Stimulated activated CD8-positive, alpha-beta memory T cell treated with anti-CD3 and anti-CD28 coated beads, Interleukin-15, amount 100 ng/mL, for 24 hours (primary cell): ENCODE data around the gene CES2.
A peak's percentile ranks its signal among the peaks of the same experiment; 100 is the strongest.
"Not testable (repeated sequence)": the region's sequence is repeated elsewhere in the genome, so short reads cannot be mapped to it uniquely, and the experiment has no call there.

Experiments
- DNase-seq: peaks from one replicate; pipeline ENCODE4 v3.0.0-alpha.2; 2020; ENCODE audit warnings: low read depth

The CES2 gene

GRCh38 chr16:66955363-66956153, 20.2 kb downstream of the CES2 start:
- not testable (repeated sequence) for DNase-seq

GRCh38 chr16:66956154-66956457, 20.8 kb downstream of the CES2 start:
- DNase-seq = not testable (repeated sequence)

GRCh38 chr16:66958857-66959703, 23.8 kb downstream of the CES2 start:
- DNase-seq = no peak

- DNase-seq = no peak
Measured at GRCh38 chr16:66959704-66960161, 24.4 kb downstream of the CES2 start.

- no peak for DNase-seq
Measured at GRCh38 chr16:66960270-66960669, 25.0 kb downstream of the CES2 start.

- no peak for DNase-seq
Measured at GRCh38 chr16:66961065-66961744, 25.9 kb downstream of the CES2 start, which contains the start of gene CES3. Gene CES3 (plus strand): TSS chr16:66961266. CDS start chr16:66961308, 42 bp downstream.

GRCh38 chr16:66961914-66962313, 26.6 kb downstream of the CES2 start:
- DNase-seq = no peak

GRCh38 chr16:66964049-66964448, 28.7 kb downstream of the CES2 start:
- no peak for DNase-seq

GRCh38 chr16:66968847-66969246, 33.5 kb downstream of the CES2 start:
- no peak for DNase-seq

GRCh38 chr16:66970775-66971720, 35.7 kb downstream of the CES2 start:
- DNase-seq = no peak

GRCh38 chr16:66972983-66973382, 37.7 kb downstream of the CES2 start:
- no peak for DNase-seq

GRCh38 chr16:66973716-66974115, 38.4 kb downstream of the CES2 start:
- no peak for DNase-seq

- not testable (repeated sequence) for DNase-seq
Measured at GRCh38 chr16:66974156-66974931, 39.0 kb downstream of the CES2 start.

- DNase-seq = not testable (repeated sequence)
Measured at GRCh38 chr16:66974932-66975246, 39.6 kb downstream of the CES2 start.

- DNase-seq = no peak
Measured at GRCh38 chr16:66975302-66975893, 40.1 kb downstream of the CES2 start.

GRCh38 chr16:66976746-66977145, 41.4 kb downstream of the CES2 start:
- no peak for DNase-seq

GRCh38 chr16:66977341-66978113, 42.2 kb downstream of the CES2 start:
- peak; percentile 90 for DNase-seq

- no peak for DNase-seq
Measured at GRCh38 chr16:66979011-66979717, 43.8 kb downstream of the CES2 start.

GRCh38 chr16:66983033-66983432, 47.7 kb downstream of the CES2 start:
- no peak for DNase-seq
